Mucosa of descending colon (tissue), 3 donors: ENCODE results near the gene PRRT1. TPM values are rescaled to one million over a fixed set of nuclear protein-coding genes. Genes with fewer than 3 reads are reported as not detected.

Experiments
- ATAC-seq: fragments of 200-7000 bp; cut with Tn5 transposase; one replicate; pipeline ENCODE4 v1.9.1; 2020; ENCODE audit warnings: mild to moderate bottlenecking, moderate library complexity
- DNase-seq, 3 donors: peaks; one replicate each; pipeline ENCODE4 v3.0.0-alpha.2; 2020
- H3K36me3 ChIP-seq: fragments of 200-600 bp; one replicate; pipeline ENCODE4 v1.8.0; 2021; ENCODE audit warnings: low read depth, mild to moderate bottlenecking
- H3K4me1 ChIP-seq: fragments of 200-600 bp; one replicate; pipeline ENCODE4 v1.8.0; 2021; ENCODE audit warnings: low read depth, mild to moderate bottlenecking
- H3K4me3 ChIP-seq: fragments of 200-600 bp; one replicate; pipeline ENCODE4 v1.8.0; 2021; ENCODE audit warnings: mild to moderate bottlenecking
- H3K9me3 ChIP-seq: fragments of 200-600 bp; one replicate; pipeline ENCODE4 v1.8.0; 2021; ENCODE audit warnings: mild to moderate bottlenecking
- CTCF ChIP-seq: fragments of 200-600 bp; IDR thresholded peaks from one replicate; pipeline ENCODE4 v1.8.0; 2022; ENCODE audit warnings: antibody characterized with exemption, mild to moderate bottlenecking
- intact Hi-C, 2 donors: fragments of 100-400 bp; cut with DNase I in 1 of 2; cut with micrococcal nuclease in 1 of 2; formaldehyde crosslinking; loops; one replicate each; pipeline versions ENCODE4 v1.11.0 to v1.11.1; 2022; cut with DNase I, micrococcal nuclease
- total RNA-seq, 3 donors: library from RNA; stranded (reverse); fragmentation: NEBNext Ultra II Directional in 2 of 3; extraction: Animal tissue kit (Norgen Biotek cat#: 25700) in 2 of 3; gene quantifications; one replicate each; pipeline versions ENCODE4 v1.2.1 to v1.2.4, GENCODE V29; 2021 to 2023
- donor health status: DM: no; HTN: no; CAD: no; lungs with moderate emphysema.
- donor health status: DM: no; HTN: no; CAD: no.
- donor health status: DM: no; HTN: yes; CAD: no.

PRRT1 gene
- total RNA-seq, 3 donors from 2014 or later = 0.96 to 6.6 (median 2.0) TPM

GRCh38 chr6:32176476-32177182 lies 24.9 kb upstream of the PRRT1 start:
- Histone ChIP-seq H3K4me1 (peaks cover 37% of the 10 kb centered on the region), H3K9me3 (no peaks in the 10 kb centered on the region), H3K4me3 (no peak overlapping the region), H3K36me3 (peaks cover 4% of the 10 kb centered on the region)
- DNase-seq = no peak
- intact Hi-C loops = no loop called here
- TF ChIP-seq CTCF = no peak
- ATAC-seq = no peak

GRCh38 chr6:32175711-32176475 lies 24.2 kb upstream of the PRRT1 start, which contains the start of gene AGPAT1:
AGPAT1 (minus strand) TSS chr6:32176084; CDS start chr6:32171496, 4,588 bp downstream.
- intact Hi-C loops = no loop called here
- ATAC-seq = peak; percentile 73
- Histone ChIP-seq H3K9me3 (no peaks in the 10 kb centered on the region), H3K36me3 (peaks cover 4% of the 10 kb centered on the region), H3K4me1 (peaks cover 34% of the 10 kb centered on the region), H3K4me3 (peak within 1 kb of the TSS; percentile 58)
- TF ChIP-seq CTCF = no peak
- peak; percentile 98 to 100 (median 99) for DNase-seq

GRCh38 chr6:32175322-32175710 lies 23.6 kb upstream of the PRRT1 start:
- H3K4me3 ChIP-seq = peak overlapping the region; percentile 58
- DNase-seq (no peak), ATAC-seq (no peak)
- no peak for TF ChIP-seq CTCF
- peaks cover 30% of the 10 kb centered on the region for H3K4me1 ChIP-seq
- H3K36me3 ChIP-seq = peaks cover 4% of the 10 kb centered on the region
- no peaks in the 10 kb centered on the region for H3K9me3 ChIP-seq
- intact Hi-C loops = no loop called here

- intact Hi-C loops = no loop called here
- Histone ChIP-seq H3K9me3 (no peaks in the 10 kb centered on the region), H3K36me3 (peaks cover 4% of the 10 kb centered on the region), H3K4me3 (no peak overlapping the region), H3K4me1 (peaks cover 22% of the 10 kb centered on the region)
- no peak for TF ChIP-seq CTCF
- ATAC-seq (no peak), DNase-seq (no peak)
Observed at GRCh38 chr6:32174416-32174815, 22.7 kb upstream of the PRRT1 start.

- DNase-seq = no peak
- H3K9me3 ChIP-seq = no peaks in the 10 kb centered on the region
- peaks cover 17% of the 10 kb centered on the region for H3K4me1 ChIP-seq
- intact Hi-C loops = no loop called here
- TF ChIP-seq CTCF = no peak
- no peak overlapping the region for H3K4me3 ChIP-seq
- H3K36me3 ChIP-seq = peaks cover 4% of the 10 kb centered on the region
- no peak for ATAC-seq
Observed at GRCh38 chr6:32173051-32173727, 21.4 kb upstream of the PRRT1 start.
